Measurements from ENCODE around the gene MXD4. TPM values are rescaled to one million over a fixed set of nuclear protein-coding genes. Genes with fewer than 3 reads are reported as not detected.

The MXD4 gene
- total and polyA plus RNA-seq, 9 of the 15 experiments (the other 6 are each of a cell fraction or from before 2014, with no cell fraction given): 0.06 to 13.5 (median 5.9) TPM

GRCh38 chr4:2220016-2220630, 41.8 kb downstream of the MXD4 start (continued):
- TF ChIP-seq TOE1 (IDR thresholded peaks at IDR 0.05; ENCODE audit: borderline replicate concordance) (no peak), TOE1 (CRISPR knock-in tag; IDR thresholded peaks at IDR 0.05; ENCODE audit: borderline replicate concordance, low read depth) (no peak), ELF2 (CRISPR knock-in tag; IDR thresholded peaks at IDR 0.05) (0 out of 2 replicates have a peak, but pooled peaks have one; percentile 49), CREM (IDR thresholded peaks at IDR 0.05; ENCODE audit: low read depth) (0 out of 2 replicates have a peak, but pooled peaks have one; percentile 24), SMC3 (conservative IDR thresholded peaks at IDR 0.05; ENCODE audit: insufficient read depth, low read depth, low read length) (peak; percentile 94), HIVEP1 (CRISPR knock-in tag; IDR thresholded peaks at IDR 0.05) (no peak), RBFOX2 (IDR thresholded peaks at IDR 0.05; ENCODE audit: low read depth, low read length) (no peak), ZNF311 (CRISPR knock-in tag; IDR thresholded peaks at IDR 0.05) (no peak), CSDE1 (IDR thresholded peaks at IDR 0.05) (no peak), ZNF778 (CRISPR knock-in tag; IDR thresholded peaks at IDR 0.05) (no peak), ZNF507 (tag; conservative IDR thresholded peaks at IDR 0.05) (no peak), RAD21 (CRISPR knock-in tag; conservative IDR thresholded peaks at IDR 0.05 in 1 of 2, IDR thresholded peaks at IDR 0.05 in 1 of 2) (peak; percentile 78 to 93), CGGBP1 (CRISPR knock-in tag; IDR thresholded peaks at IDR 0.05) (no peak), ARID2 (IDR thresholded peaks at IDR 0.05) (peak; percentile 89; the same call in 1 of the 2 replicates)
- TF ChIP-seq, protein P1, sequence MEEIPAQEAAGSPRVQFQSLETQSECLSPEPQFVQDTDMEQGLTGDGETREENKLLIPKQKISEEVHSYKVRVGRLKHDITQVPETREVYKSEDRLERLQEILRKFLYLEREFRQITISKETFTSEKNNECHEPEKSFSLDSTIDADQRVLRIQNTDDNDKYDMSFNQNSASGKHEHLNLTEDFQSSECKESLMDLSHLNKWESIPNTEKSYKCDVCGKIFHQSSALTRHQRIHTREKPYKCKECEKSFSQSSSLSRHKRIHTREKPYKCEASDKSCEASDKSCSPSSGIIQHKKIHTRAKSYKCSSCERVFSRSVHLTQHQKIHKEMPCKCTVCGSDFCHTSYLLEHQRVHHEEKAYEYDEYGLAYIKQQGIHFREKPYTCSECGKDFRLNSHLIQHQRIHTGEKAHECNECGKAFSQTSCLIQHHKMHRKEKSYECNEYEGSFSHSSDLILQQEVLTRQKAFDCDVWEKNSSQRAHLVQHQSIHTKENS (CRISPR knock-in tag; IDR thresholded peaks at IDR 0.05): no peak
- TF ChIP-seq, protein P2, sequence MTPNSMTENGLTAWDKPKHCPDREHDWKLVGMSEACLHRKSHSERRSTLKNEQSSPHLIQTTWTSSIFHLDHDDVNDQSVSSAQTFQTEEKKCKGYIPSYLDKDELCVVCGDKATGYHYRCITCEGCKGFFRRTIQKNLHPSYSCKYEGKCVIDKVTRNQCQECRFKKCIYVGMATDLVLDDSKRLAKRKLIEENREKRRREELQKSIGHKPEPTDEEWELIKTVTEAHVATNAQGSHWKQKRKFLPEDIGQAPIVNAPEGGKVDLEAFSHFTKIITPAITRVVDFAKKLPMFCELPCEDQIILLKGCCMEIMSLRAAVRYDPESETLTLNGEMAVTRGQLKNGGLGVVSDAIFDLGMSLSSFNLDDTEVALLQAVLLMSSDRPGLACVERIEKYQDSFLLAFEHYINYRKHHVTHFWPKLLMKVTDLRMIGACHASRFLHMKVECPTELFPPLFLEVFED (CRISPR knock-in tag; conservative IDR thresholded peaks at IDR 0.05): no peak
- TF ChIP-seq, protein P3, sequence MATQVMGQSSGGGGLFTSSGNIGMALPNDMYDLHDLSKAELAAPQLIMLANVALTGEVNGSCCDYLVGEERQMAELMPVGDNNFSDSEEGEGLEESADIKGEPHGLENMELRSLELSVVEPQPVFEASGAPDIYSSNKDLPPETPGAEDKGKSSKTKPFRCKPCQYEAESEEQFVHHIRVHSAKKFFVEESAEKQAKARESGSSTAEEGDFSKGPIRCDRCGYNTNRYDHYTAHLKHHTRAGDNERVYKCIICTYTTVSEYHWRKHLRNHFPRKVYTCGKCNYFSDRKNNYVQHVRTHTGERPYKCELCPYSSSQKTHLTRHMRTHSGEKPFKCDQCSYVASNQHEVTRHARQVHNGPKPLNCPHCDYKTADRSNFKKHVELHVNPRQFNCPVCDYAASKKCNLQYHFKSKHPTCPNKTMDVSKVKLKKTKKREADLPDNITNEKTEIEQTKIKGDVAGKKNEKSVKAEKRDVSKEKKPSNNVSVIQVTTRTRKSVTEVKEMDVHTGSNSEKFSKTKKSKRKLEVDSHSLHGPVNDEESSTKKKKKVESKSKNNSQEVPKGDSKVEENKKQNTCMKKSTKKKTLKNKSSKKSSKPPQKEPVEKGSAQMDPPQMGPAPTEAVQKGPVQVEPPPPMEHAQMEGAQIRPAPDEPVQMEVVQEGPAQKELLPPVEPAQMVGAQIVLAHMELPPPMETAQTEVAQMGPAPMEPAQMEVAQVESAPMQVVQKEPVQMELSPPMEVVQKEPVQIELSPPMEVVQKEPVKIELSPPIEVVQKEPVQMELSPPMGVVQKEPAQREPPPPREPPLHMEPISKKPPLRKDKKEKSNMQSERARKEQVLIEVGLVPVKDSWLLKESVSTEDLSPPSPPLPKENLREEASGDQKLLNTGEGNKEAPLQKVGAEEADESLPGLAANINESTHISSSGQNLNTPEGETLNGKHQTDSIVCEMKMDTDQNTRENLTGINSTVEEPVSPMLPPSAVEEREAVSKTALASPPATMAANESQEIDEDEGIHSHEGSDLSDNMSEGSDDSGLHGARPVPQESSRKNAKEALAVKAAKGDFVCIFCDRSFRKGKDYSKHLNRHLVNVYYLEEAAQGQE (IDR thresholded peaks at IDR 0.05; ENCODE audit: borderline replicate concordance): peak; percentile 83
- TF ChIP-seq, protein P3 (CRISPR knock-in tag; IDR thresholded peaks at IDR 0.05; ENCODE audit: low read depth): no peak

Measured in K562 (cell line).